Measurements from ENCODE around the gene KDM5B.

KDM5B gene

GRCh38 chr1:202788800-202789199 lies 19.4 kb downstream of the KDM5B start:
- DNase-seq (ENCODE audit: low read depth) = no peak
- no peak overlapping the region for H3K4me3 ChIP-seq (ENCODE audit: low read length)
- no peak for TF ChIP-seq CTCF (IDR thresholded peaks at IDR 0.05; ENCODE audit: insufficient read depth, low read depth, low read length, missing control alignments)

GRCh38 chr1:202786804-202787203 lies 21.4 kb downstream of the KDM5B start:
- TF ChIP-seq CTCF (IDR thresholded peaks at IDR 0.05; ENCODE audit: insufficient read depth, low read depth, low read length, missing control alignments) = no peak
- DNase-seq (ENCODE audit: low read depth) = no peak
- no peak overlapping the region for H3K4me3 ChIP-seq (ENCODE audit: low read length)

- no peak overlapping the region for H3K4me3 ChIP-seq (ENCODE audit: low read length)
- TF ChIP-seq CTCF (IDR thresholded peaks at IDR 0.05; ENCODE audit: insufficient read depth, low read depth, low read length, missing control alignments) = no peak
- no peak for DNase-seq (ENCODE audit: low read depth)
Observed at GRCh38 chr1:202781180-202781579, 27.0 kb downstream of the KDM5B start.

- no peak for DNase-seq (ENCODE audit: low read depth)
- no peak overlapping the region for H3K4me3 ChIP-seq (ENCODE audit: low read length)
- TF ChIP-seq CTCF (IDR thresholded peaks at IDR 0.05; ENCODE audit: insufficient read depth, low read depth, low read length, missing control alignments) = no peak
Observed at GRCh38 chr1:202770135-202770534, 38.1 kb downstream of the KDM5B start.

GRCh38 chr1:202765721-202766120 lies 42.5 kb downstream of the KDM5B start:
- DNase-seq (ENCODE audit: low read depth) = no peak

GRCh38 chr1:202762019-202762418 lies 46.2 kb downstream of the KDM5B start:
- no peak for TF ChIP-seq CTCF (IDR thresholded peaks at IDR 0.05; ENCODE audit: insufficient read depth, low read depth, low read length, missing control alignments)
- no peak for DNase-seq (ENCODE audit: low read depth)
- no peak overlapping the region for H3K4me3 ChIP-seq (ENCODE audit: low read length)

More at GRCh38 chr1:202765721-202766120, 42.5 kb downstream of the KDM5B start:
- TF ChIP-seq CTCF (IDR thresholded peaks at IDR 0.05; ENCODE audit: insufficient read depth, low read depth, low read length, missing control alignments) = no peak
- no peak overlapping the region for H3K4me3 ChIP-seq (ENCODE audit: low read length)

- DNase-seq (ENCODE audit: low read depth) = no peak
- no peak overlapping the region for H3K4me3 ChIP-seq (ENCODE audit: low read length)
- TF ChIP-seq CTCF (IDR thresholded peaks at IDR 0.05; ENCODE audit: insufficient read depth, low read depth, low read length, missing control alignments) = no peak
Observed at GRCh38 chr1:202760589-202760988, 47.6 kb downstream of the KDM5B start.
